Erythroblast (primary cell): ENCODE results near the gene KATNIP.

ENCODE experiments used
- GATA1 ChIP-seq: IDR thresholded peaks from 2 replicates; pipeline ENCODE4 v1.6.1; 2011; ENCODE audit warnings: low read depth, mild to moderate bottlenecking, control low read depth, low read length, moderate library complexity
- POLR2A ChIP-seq: IDR thresholded peaks from 2 replicates; pipeline ENCODE4 v1.6.1; 2011; ENCODE audit warnings: mild to moderate bottlenecking, low read length

GRCh38 chr16:27515874-27516353 is 34.0 kb upstream of the KATNIP start:
- TF ChIP-seq POLR2A (no peak), GATA1 (no peak)
